Retinal pigment epithelial cell (primary cell): ENCODE results near the gene KCNAB2.

Source experiments
- DNase-seq: peaks from one replicate; pipeline ENCODE4 v3.0.0-alpha.2; 2010; ENCODE audit warnings: low read depth
- H3K4me3 ChIP-seq: 2 replicates; pipeline ENCODE4 v1.5.1; 2011; ENCODE audit warnings: mild to moderate bottlenecking, low read length, control low read depth, moderate library complexity
- TF ChIP-seq, protein P1 (sequence below): conservative IDR thresholded peaks from 2 replicates; pipeline ENCODE4 v1.5.1; 2011; ENCODE audit warnings: low read depth, low read length, control low read depth, inconsistent platforms

The KCNAB2 gene

DNA sequence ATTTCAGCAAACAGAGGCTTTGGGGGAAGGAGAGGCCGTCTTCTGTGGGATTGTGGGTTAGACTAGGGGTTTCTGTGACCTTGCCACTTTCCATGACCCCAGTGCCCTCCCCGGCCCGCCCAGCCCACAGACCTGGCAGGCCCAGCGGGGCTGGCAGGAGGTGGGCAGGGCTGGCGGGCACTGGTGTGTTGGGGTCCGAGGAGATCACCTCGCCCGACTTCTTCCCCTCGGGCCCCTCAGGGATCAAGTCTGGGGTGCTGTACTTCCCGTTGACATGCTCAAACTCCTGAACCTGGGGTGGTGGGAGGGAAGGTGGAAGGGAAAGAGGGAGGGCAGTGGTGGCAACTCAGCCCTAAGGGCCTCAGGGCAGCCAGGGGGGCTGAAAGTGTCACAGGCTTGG is 78.1 kb downstream of the KCNAB2 start:
- TF ChIP-seq, protein P1, sequence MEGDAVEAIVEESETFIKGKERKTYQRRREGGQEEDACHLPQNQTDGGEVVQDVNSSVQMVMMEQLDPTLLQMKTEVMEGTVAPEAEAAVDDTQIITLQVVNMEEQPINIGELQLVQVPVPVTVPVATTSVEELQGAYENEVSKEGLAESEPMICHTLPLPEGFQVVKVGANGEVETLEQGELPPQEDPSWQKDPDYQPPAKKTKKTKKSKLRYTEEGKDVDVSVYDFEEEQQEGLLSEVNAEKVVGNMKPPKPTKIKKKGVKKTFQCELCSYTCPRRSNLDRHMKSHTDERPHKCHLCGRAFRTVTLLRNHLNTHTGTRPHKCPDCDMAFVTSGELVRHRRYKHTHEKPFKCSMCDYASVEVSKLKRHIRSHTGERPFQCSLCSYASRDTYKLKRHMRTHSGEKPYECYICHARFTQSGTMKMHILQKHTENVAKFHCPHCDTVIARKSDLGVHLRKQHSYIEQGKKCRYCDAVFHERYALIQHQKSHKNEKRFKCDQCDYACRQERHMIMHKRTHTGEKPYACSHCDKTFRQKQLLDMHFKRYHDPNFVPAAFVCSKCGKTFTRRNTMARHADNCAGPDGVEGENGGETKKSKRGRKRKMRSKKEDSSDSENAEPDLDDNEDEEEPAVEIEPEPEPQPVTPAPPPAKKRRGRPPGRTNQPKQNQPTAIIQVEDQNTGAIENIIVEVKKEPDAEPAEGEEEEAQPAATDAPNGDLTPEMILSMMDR, result no peak
- DNase-seq, result no peak
- no peak overlapping the region for H3K4me3 ChIP-seq

DNA sequence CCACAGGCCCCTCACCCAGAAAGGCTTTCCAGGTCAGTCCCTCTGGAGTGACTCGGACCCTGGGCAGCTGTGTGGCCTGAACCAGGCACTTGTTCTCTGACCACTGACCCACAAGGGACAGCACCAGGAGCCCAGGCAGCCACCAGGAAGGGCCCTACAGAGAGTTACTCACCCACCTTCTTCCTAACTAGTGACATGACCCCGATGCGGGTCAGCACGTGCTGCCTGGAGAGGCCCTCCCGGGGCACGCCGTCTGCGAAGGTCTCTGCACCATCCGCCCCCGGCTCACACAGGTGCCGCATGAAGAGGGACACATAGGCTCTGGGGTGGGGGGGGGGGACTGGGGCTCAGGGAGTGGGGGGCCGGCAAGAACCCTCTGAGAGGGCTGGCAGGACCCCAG is 78.7 kb downstream of the KCNAB2 start:
- TF ChIP-seq, protein P1, result no peak
- DNase-seq, result no peak
- no peak overlapping the region for H3K4me3 ChIP-seq

DNA sequence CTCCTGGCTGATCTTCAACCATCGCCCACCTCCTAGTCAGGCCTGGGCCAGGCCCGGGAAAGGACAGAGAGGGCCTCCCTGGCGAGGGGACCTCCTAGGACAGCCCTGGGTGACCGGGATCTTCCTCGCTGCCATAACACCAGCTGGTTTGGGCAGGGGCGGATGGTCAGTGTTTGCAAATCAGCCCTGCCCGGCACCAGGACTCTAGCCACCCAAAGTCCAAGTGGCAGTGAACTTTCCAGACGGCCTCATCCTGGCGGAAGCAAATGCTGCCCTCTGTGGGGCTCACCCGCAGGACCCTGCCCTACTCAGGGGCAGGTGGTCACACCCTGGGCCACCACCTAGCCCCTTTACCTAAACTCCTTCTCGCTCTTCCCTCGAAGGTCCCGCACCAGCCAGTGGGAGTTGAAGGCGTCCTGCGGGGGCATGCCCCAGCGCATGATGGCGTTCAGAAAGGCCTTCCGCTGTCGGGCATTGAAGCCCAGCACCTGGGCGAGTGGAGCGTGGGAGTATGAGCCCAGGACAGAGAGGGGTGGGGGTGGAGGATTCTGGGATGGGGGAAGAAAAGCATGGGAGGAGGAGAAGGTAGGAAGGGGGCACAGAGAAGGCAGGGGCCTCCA is 79.2 kb downstream of the KCNAB2 start:
- no peak for DNase-seq
- TF ChIP-seq, protein P1, result no peak
- no peak overlapping the region for H3K4me3 ChIP-seq

DNA sequence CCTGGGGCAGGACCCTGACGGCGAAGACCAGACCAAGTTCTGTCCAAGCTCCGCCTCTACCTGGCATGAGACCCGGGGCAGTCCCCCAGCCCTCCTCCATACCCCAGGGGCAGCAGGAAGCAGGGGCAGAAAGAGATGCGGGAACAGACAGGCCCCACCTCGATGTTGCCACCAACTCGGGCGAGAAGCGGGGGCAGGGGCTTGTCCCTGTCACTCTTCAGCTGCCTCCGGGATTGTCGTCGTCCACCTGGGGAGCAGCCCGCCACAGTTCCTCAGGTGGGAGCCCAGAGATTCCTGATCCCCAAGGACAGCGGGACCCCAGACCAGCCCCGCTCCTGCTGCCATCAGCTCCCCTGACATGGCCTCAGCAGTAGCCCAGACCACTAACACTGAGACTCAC is 79.7 kb downstream of the KCNAB2 start:
- TF ChIP-seq, protein P1, result no peak
- DNase-seq, result no peak
- H3K4me3 ChIP-seq, result no peak overlapping the region

DNA sequence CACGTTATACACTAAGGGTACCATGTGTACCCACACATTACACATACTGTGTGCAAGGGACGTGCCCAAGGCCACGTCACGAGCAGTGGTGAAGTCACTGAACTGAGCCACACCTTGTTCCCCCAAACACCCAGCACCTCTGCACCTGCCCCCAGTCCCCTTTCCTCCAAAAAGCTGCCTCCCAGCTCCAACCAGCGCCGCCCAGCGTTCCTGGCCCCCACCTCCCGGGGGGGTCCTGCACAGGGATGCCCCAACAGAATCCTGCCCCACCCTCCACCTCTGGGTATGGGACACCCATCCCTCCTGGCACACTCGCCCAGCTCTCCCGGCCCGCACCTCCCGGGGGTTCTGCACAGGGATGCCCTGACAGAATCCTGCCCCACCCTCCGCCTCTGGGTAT is 80.3 kb downstream of the KCNAB2 start:
- H3K4me3 ChIP-seq, result no peak overlapping the region
- DNase-seq, result no peak
- TF ChIP-seq, protein P1, result no peak

DNA sequence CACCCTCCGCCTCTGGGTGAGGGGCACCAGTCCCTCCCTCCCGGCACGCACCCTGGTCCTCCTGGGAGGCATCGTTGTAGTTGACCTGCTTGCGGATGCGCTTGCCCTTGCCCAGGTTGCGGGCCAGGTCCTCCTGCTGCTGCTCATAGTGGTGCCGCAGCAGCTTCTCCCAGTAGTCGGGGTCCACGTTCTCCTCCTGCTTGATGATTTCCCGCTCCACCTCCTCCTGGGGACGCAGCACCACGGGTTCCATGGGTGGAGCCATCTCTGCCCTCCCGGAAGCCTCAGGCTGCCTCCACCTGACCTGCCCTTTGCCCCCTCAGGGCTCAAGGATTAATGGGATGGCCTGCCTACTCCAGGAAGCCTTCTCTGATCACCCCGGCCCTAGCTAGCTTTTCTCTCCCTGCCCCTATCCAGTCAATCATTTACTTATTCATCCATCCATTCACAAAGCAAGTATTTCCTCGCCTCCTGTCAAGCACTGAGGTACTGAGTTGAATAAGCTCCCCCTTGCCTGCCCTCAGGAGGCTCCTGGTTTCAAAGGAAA is 80.9 kb downstream of the KCNAB2 start:
- no peak overlapping the region for H3K4me3 ChIP-seq
- DNase-seq, result no peak
- TF ChIP-seq, protein P1, result no peak

DNA sequence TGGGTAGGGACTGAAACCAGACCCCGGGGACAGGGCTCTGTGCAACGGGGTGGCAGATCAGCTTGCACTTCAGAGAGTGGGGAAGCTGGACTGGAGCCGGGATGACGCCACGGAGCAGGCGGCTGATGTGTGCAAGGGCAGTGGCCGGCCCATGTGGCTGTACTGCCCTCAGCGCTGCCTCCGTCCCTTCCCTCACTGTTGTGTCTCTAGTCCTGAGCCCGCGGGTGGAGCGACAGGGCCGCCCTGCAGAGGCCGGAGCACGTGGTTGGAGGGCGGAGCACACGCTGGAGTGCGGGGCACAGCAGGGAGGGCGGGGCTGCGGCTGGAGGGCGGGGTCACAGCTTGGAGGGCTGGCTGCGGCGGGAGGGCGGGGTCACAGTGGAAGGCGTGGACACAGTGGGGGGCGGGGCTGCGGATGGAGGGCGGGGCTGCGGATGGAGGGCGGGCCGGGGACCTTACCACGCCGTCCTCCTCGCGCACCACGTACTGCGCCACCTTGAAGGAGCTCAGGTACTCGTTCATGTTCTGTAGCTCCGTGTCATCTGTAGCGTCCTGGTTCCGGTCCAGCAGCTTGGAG is 82.0 kb downstream of the KCNAB2 start:
- no peak overlapping the region for H3K4me3 ChIP-seq
- TF ChIP-seq, protein P1, result no peak
- peak; percentile 12 for DNase-seq
